B cell (primary cell): Measurements from ENCODE around the gene NR6A1. TPM values are rescaled to one million over a fixed set of nuclear protein-coding genes. Genes with fewer than 3 reads are reported as not detected.

Experiments used
- ATAC-seq: fragments of 200-7000 bp; cut with Tn5 transposase; one replicate; pipeline ENCODE4 v1.10.0; 2021; ENCODE audit warnings: low read depth, mild to moderate bottlenecking, moderate number of reproducible peaks, moderate library complexity
- CTCF ChIA-PET: fragments of 350-600 bp; sonication (Branson Sonifier 250); formaldehyde crosslinking; loops from one replicate; lab custom pipeline; 2021; ENCODE audit warnings: antibody characterized with exemption, inconsistent platforms; lab: Charles Lee
- POLR2A ChIA-PET: fragments of 350-600 bp; sonication (Branson Sonifier 250); formaldehyde crosslinking; loops from one replicate; lab custom pipeline; 2021; ENCODE audit warnings: antibody characterized with exemption; lab: Charles Lee
- DNase-seq: peaks from one replicate; pipeline ENCODE4 v3.0.0; 2013
- H2AFZ ChIP-seq: 2 replicates; pipeline ENCODE4 v1.6.1; 2012; ENCODE audit warnings: mild to moderate bottlenecking, low read depth, low read length; ENCODE audit not compliant: insufficient read depth, poor library complexity, severe bottlenecking
- H3K27ac ChIP-seq, 2 donors: 1 replicate in 1 of 2; 2 replicates in 1 of 2; pipeline ENCODE4 v1.5.1; 2012 to 2013; ENCODE audit warnings: low read length in 2 of 2, mild to moderate bottlenecking in 2 of 2, moderate library complexity in 1 of 2
- H3K27me3 ChIP-seq, 4 experiments: fragments of 200-600 bp in 1 of 4; sonication (generic) in 1 of 4; replicated peaks in 1 of 4; 1 replicate in 2 of 4; 2 replicates in 2 of 4; pipeline versions ENCODE4 v1.6.1 to v1.7.0; 2013 to 2016; ENCODE audit warnings: low read length in 3 of 4, mild to moderate bottlenecking in 2 of 4, mixed read lengths in 1 of 4, moderate library complexity in 1 of 4; ENCODE audit not compliant: insufficient read depth in 4 of 4, control insufficient read depth in 3 of 4; ENCODE audit errors: control extremely low read depth in 1 of 4
- H3K36me3 ChIP-seq, 2 experiments: replicated peaks in 1 of 2; 1 replicate in 1 of 2; 2 replicates in 1 of 2; pipeline versions ENCODE4 v1.6.1 to v1.7.1; 2013; ENCODE audit warnings: low read length in 1 of 2; ENCODE audit not compliant: insufficient read depth in 2 of 2, control insufficient read depth in 1 of 2; ENCODE audit errors: control extremely low read depth in 1 of 2, extremely low read depth in 1 of 2
- H3K4me1 ChIP-seq, 2 donors: fragments of 200-600 bp in 1 of 2; sonication (generic) in 1 of 2; 1 replicate in 1 of 2; 2 replicates in 1 of 2; pipeline versions ENCODE4 v1.5.1 to v1.6.1; 2013 to 2017; ENCODE audit warnings: low read length in 2 of 2; ENCODE audit not compliant: control insufficient read depth in 2 of 2, insufficient read depth in 2 of 2
- H3K4me2 ChIP-seq: replicated peaks from 2 replicates; pipeline ENCODE3; 2012; ENCODE audit warnings: mild to moderate bottlenecking, low read depth, low read length; ENCODE audit not compliant: poor library complexity, severe bottlenecking
- H3K4me3 ChIP-seq, 5 experiments: fragments of 200-600 bp in 1 of 5; sonication (generic) in 1 of 5; 1 replicate in 3 of 5; 2 replicates in 2 of 5; pipeline versions ENCODE4 v1.5.1 to v1.7.0; 2011 to 2016; ENCODE audit warnings: low read length in 4 of 5, mild to moderate bottlenecking in 4 of 5, low read depth in 2 of 5, control low read depth in 1 of 5, moderate library complexity in 1 of 5; ENCODE audit not compliant: insufficient read depth in 1 of 5; ENCODE audit errors: control extremely low read depth in 1 of 5, extremely low read depth in 1 of 5
- H3K79me2 ChIP-seq: fragments of 200-600 bp; sonication (generic); one replicate; pipeline ENCODE4 v1.6.0; 2016; ENCODE audit warnings: low read length; ENCODE audit not compliant: control insufficient read depth, insufficient read depth
- H3K9ac ChIP-seq: fragments of 200-600 bp; sonication (generic); 2 replicates; pipeline ENCODE4 v1.6.1; 2017; ENCODE audit warnings: mild to moderate bottlenecking, low read length, moderate library complexity
- H3K9me3 ChIP-seq, 3 donors: one replicate each; pipeline versions ENCODE4 v1.6.1 to v1.7.1; 2013; ENCODE audit warnings: low read length in 2 of 3; ENCODE audit not compliant: control insufficient read depth in 2 of 3, insufficient read depth in 1 of 3; ENCODE audit errors: control extremely low read depth in 1 of 3
- H4K20me1 ChIP-seq: 2 replicates; pipeline ENCODE4 v1.6.0; 2012; ENCODE audit warnings: mild to moderate bottlenecking, low read length; ENCODE audit not compliant: insufficient read depth, control insufficient read depth, poor library complexity, severe bottlenecking
- H3K27ac Mint-ChIP-seq: one replicate; pipeline ENCODE4 v1.8.0; 2021; ENCODE audit warnings: mixed read lengths
- H3K27me3 Mint-ChIP-seq: one replicate; pipeline ENCODE4 v1.8.0; 2021; ENCODE audit warnings: mixed read lengths
- H3K4me1 Mint-ChIP-seq: one replicate; pipeline ENCODE4 v1.8.0; 2021; ENCODE audit warnings: mixed read lengths
- H3K4me3 Mint-ChIP-seq: one replicate; pipeline ENCODE4 v1.8.0; 2021; ENCODE audit warnings: mixed read lengths
- H3K9me3 Mint-ChIP-seq: one replicate; pipeline ENCODE4 v1.8.0; 2022; ENCODE audit warnings: mixed read lengths; ENCODE audit not compliant: insufficient read depth
- EZH2 ChIP-seq: IDR thresholded peaks from 2 replicates; pipeline ENCODE4 v1.6.1; 2012; ENCODE audit warnings: borderline replicate concordance, low read depth, mild to moderate bottlenecking, moderate library complexity, low read length; ENCODE audit not compliant: insufficient read depth, poor library complexity, severe bottlenecking
- whole genome bisulfite sequencing: methylation state at CpG from one replicate; pipeline ENCODE4 v1.1.5; 2013; ENCODE audit warnings: missing lambda C conversion rate; ENCODE audit not compliant: insufficient coverage; 5-methylcytosine and 5-hydroxymethylcytosine counted together
- intact Hi-C: fragments of 100-400 bp; cut with micrococcal nuclease; formaldehyde crosslinking; loops from one replicate; pipeline ENCODE4 v1.10.0; 2022
- polyA plus RNA-seq: library from polyadenylated mRNA; depleted of rRNA; stranded (reverse); fragments of >200 nt; gene quantifications from 2 replicates; pipeline ENCODE4 v1.2.3, GENCODE V29; 2012
- total RNA-seq, 2 donors: library from RNA; stranded (reverse); fragments of 120-200 nt in 1 of 2; gene quantifications; 1 replicate in 1 of 2; 2 replicates in 1 of 2; pipeline versions ENCODE4 v1.2.3 to v1.2.4, GENCODE V29; 2013 to 2022
- TF ChIP-seq, protein P1 (sequence below): fragments of 200-600 bp; IDR thresholded peaks from one replicate; pipeline ENCODE4 v1.8.0; 2022; ENCODE audit warnings: antibody characterized with exemption, mild to moderate bottlenecking

NR6A1 gene
- total and polyA plus RNA-seq, 2 donors (not counting 1 experiment from before 2014, with no cell fraction given): 0.09 to 0.67 TPM

DNA sequence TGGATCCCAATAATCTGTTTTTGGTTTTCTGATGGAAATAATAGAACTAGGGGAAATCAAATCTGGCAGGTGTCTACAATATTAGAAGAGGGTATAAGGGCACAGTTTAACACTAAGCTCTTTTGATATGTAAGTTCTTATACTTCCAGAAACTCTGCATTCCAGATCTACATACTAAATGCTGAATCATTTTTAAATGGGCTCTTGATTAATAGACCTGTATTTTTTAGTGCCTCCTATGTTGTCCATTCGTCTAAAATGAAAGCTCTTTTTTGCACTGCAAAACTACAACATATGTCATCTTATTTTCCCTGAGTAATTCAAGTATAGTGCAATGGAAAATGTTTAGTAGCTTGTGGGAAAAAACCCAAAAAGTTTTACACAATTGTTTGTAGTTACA, 44.2 kb downstream of the NR6A1 start:
- ATAC-seq (no peak), DNase-seq (no peak)
- H3K4me1 Mint-ChIP-seq: no peaks in the 10 kb centered on the region
- no peak for TF ChIP-seq EZH2
- TF ChIP-seq, protein P1, sequence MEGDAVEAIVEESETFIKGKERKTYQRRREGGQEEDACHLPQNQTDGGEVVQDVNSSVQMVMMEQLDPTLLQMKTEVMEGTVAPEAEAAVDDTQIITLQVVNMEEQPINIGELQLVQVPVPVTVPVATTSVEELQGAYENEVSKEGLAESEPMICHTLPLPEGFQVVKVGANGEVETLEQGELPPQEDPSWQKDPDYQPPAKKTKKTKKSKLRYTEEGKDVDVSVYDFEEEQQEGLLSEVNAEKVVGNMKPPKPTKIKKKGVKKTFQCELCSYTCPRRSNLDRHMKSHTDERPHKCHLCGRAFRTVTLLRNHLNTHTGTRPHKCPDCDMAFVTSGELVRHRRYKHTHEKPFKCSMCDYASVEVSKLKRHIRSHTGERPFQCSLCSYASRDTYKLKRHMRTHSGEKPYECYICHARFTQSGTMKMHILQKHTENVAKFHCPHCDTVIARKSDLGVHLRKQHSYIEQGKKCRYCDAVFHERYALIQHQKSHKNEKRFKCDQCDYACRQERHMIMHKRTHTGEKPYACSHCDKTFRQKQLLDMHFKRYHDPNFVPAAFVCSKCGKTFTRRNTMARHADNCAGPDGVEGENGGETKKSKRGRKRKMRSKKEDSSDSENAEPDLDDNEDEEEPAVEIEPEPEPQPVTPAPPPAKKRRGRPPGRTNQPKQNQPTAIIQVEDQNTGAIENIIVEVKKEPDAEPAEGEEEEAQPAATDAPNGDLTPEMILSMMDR: no peak
- POLR2A ChIA-PET: no interaction called here
- Histone ChIP-seq H3K9ac (no peak overlapping the region), H4K20me1 (no peaks in the 10 kb centered on the region), H3K79me2 (no peaks in the 10 kb centered on the region), H3K27me3 (no peaks in the 10 kb centered on the region), H3K4me1 (no peaks in the 10 kb centered on the region), H3K4me2 (no peak overlapping the region), H3K36me3 (no peaks in the 10 kb centered on the region), H2AFZ (no peak overlapping the region), H3K27ac (no peak overlapping the region), H3K4me3 (no peak overlapping the region), H3K9me3 (no peaks in the 10 kb centered on the region)
- no peak overlapping the region for H3K4me3 Mint-ChIP-seq
- intact Hi-C loops: no loop called here
- H3K27ac Mint-ChIP-seq: no peak overlapping the region
- H3K27me3 Mint-ChIP-seq: no peaks in the 10 kb centered on the region
- CTCF ChIA-PET: interaction anchor here (1.0 to 1.2 kb wide), 2 partner anchors 18 to 46 kb away, joined by 3 read pairs; no protein-coding TSS in a partner anchor
- no peaks in the 10 kb centered on the region for H3K9me3 Mint-ChIP-seq
- WGBS: no CpG with 5 or more reads among the region's 1 CpG

DNA sequence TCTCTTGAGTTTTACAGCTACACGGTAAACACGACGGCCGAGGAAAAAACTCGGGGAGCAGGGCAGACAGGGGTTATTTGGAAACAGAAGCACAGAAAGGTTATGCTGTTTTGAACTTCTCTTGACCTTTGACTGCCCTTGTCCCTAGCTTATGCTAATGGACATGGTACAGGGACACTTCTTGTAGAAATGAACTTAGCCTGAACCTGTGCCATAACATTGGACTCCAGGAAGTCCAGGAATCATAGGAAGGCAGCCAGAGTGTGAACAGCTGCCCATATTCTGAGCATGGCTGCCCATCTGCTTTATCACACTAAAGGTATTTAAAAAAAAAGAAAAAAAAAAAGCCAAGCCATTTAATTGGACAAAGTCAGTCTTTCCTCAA, 46.1 kb downstream of the NR6A1 start:
- ChIA-PET POLR2A (no interaction called here), CTCF (interaction anchor here (0.9 kb wide), 1 partner anchor 13 kb away, joined by 3 read pairs; no protein-coding TSS in a partner anchor)
- Mint-ChIP-seq H3K27me3 (no peaks in the 10 kb centered on the region), H3K27ac (no peak overlapping the region), H3K4me3 (no peak overlapping the region), H3K9me3 (no peaks in the 10 kb centered on the region), H3K4me1 (no peaks in the 10 kb centered on the region)
- no peak for DNase-seq
- Histone ChIP-seq H3K4me1 (no peaks in the 10 kb centered on the region), H4K20me1 (no peaks in the 10 kb centered on the region), H3K4me3 (no peak overlapping the region), H3K9ac (no peak overlapping the region), H3K27me3 (no peaks in the 10 kb centered on the region), H2AFZ (no peak overlapping the region), H3K79me2 (no peaks in the 10 kb centered on the region), H3K9me3 (no peaks in the 10 kb centered on the region), H3K36me3 (no peaks in the 10 kb centered on the region), H3K4me2 (no peak overlapping the region), H3K27ac (no peak overlapping the region)
- ATAC-seq: no peak
- TF ChIP-seq, protein P1: no peak
- no peak for TF ChIP-seq EZH2
- intact Hi-C loops: no loop called here
- WGBS: 83% methylated on average over 5 of the region's 5 CpGs
